ENCODE data around the gene STX8.

DNA sequence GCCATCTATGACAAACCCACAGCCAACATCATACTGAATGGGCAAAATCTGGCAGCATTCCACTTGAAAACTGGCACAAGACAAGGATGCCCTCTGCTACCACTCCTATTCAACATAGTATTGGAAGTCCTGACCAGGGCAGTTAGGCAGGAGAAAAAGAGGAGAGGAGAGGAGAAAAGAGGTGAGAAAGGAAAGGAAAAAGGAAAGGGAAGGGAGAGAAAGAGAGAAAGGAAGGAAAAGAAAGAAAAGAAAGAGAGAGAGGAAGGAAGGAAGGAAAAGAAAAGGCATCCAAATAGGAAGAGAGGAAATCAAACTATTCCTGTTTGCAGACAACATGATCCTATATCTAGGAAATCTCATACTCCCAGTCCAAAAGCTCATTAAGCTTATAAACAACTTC, 11.5 kb downstream of the STX8 start:
- TF ChIP-seq CTCF (IDR thresholded peaks at IDR 0.05) (no peak), ZFX (IDR thresholded peaks at IDR 0.05; ENCODE audit: borderline replicate concordance) (no peak)

Data from 22Rv1 (cell line).